GM12878 (cell line): Measurements from ENCODE around the gene TPO. TPM values are rescaled to one million over a fixed set of nuclear protein-coding genes. Genes with fewer than 3 reads are reported as not detected.

Experiments
- ATAC-seq: fragments of 200-7000 bp; cut with Tn5 transposase; 3 replicates; pipeline ENCODE4 v1.9.1; 2020; ENCODE audit warnings: mild to moderate bottlenecking, moderate library complexity
- BruUV-seq: library from RNA; stranded (reverse); fragments of 400-500 nt; replicated peaks from 2 replicates; lab custom pipeline; 2021; lab: Mats Ljungman, UMichigan
- CTCF ChIA-PET: fragments of 300-600 bp; sonication (Branson Sonifier 250); formaldehyde crosslinking; extraction: SDS; loops from one replicate; lab custom pipeline; 2021; ENCODE audit warnings: inconsistent platforms; lab: Yijun Ruan, JAX
- POLR2A ChIA-PET: fragments of 350-600 bp; formaldehyde crosslinking; extraction: SDS; loops from one replicate; lab custom pipeline; 2021; ENCODE audit warnings: inconsistent platforms; lab: Charles Lee
- RAD21 ChIA-PET: fragments of 300-600 bp; sonication (Branson Sonifier 250); formaldehyde crosslinking; loops from one replicate; lab custom pipeline; 2023; ENCODE audit warnings: antibody characterized with exemption; ENCODE audit not compliant: unreplicated experiment; lab: Charles Lee
- SMC1A ChIA-PET: fragments of 300-600 bp; sonication (Branson Sonifier 250); formaldehyde crosslinking; loops from one replicate; lab custom pipeline; 2023; ENCODE audit not compliant: unreplicated experiment, uncharacterized antibody; lab: Charles Lee
- DNase-seq: peaks from one replicate; pipeline ENCODE4 v3.0.0-alpha.2; 2011; ENCODE audit warnings: low read depth, low spot score
- FAIRE-seq: peaks from 3 replicates; lab custom pipeline; 2011; peaks lifted over from hg19 to GRCh38; lab: Jason Lieb, UNC
- H2AFZ ChIP-seq: 2 replicates; pipeline ENCODE4 v1.6.0; 2011; ENCODE audit warnings: low read depth, low read length, control low read depth; ENCODE audit not compliant: control insufficient read depth
- H3K27ac ChIP-seq: 2 replicates; pipeline ENCODE4 v1.5.1; 2011; ENCODE audit warnings: control low read depth; ENCODE audit not compliant: control insufficient read depth, insufficient read depth
- H3K27me3 ChIP-seq, 2 experiments: replicated peaks in 1 of 2; 2 replicates each; pipeline versions ENCODE4 v1.6.0 to v1.6.1; 2011; ENCODE audit warnings: low read length in 1 of 2; ENCODE audit not compliant: control insufficient read depth in 2 of 2, insufficient read depth in 2 of 2
- H3K36me3 ChIP-seq, 2 experiments: 2 replicates each; pipeline ENCODE4 v1.5.1; 2011; ENCODE audit warnings: low read length in 1 of 2; ENCODE audit not compliant: control insufficient read depth in 2 of 2, insufficient read depth in 2 of 2
- H3K4me1 ChIP-seq: 2 replicates; pipeline ENCODE4 v1.6.1; 2011; ENCODE audit warnings: mild to moderate bottlenecking, low read length, moderate library complexity, mixed read lengths; ENCODE audit not compliant: control insufficient read depth, insufficient read depth
- H3K4me2 ChIP-seq: 2 replicates; pipeline ENCODE4 v1.6.0; 2011; ENCODE audit warnings: control low read depth; ENCODE audit not compliant: control insufficient read depth, insufficient read depth
- H3K4me3 ChIP-seq: fragments of 200-600 bp; sonication (generic); 2 replicates; pipeline ENCODE4 v1.5.1; 2016
- H3K79me2 ChIP-seq: 2 replicates; pipeline ENCODE4 v1.6.0; 2011; ENCODE audit warnings: low read length; ENCODE audit not compliant: control insufficient read depth, insufficient read depth
- H3K9ac ChIP-seq: 2 replicates; pipeline ENCODE4 v1.8.0; 2011; ENCODE audit warnings: low read length, control low read depth, mixed read lengths; ENCODE audit not compliant: control insufficient read depth, insufficient read depth
- H3K9me3 ChIP-seq: replicated peaks from 3 replicates; pipeline ENCODE4 v1.5.1; 2011; ENCODE audit warnings: mild to moderate bottlenecking, low read length; ENCODE audit not compliant: control insufficient read depth, insufficient read depth
- H4K20me1 ChIP-seq: 2 replicates; pipeline ENCODE4 v1.6.0; 2011; ENCODE audit not compliant: control insufficient read depth, insufficient read depth
- BCL11A ChIP-seq: IDR thresholded peaks from 2 replicates; pipeline ENCODE4 v1.6.1; 2011; ENCODE audit warnings: low read depth, low read length
- EED ChIP-seq: sonication (generic); IDR thresholded peaks from 2 replicates; pipeline ENCODE4 v1.6.1; 2016; ENCODE audit warnings: antibody characterized with exemption, low read depth
- MEF2A ChIP-seq: IDR thresholded peaks from 2 replicates; pipeline ENCODE4 v1.6.1; 2011; ENCODE audit warnings: low read depth, mild to moderate bottlenecking, low read length, moderate library complexity; ENCODE audit not compliant: insufficient read depth
- NFIC ChIP-seq: IDR thresholded peaks from 2 replicates; pipeline ENCODE4 v1.6.1; 2012; ENCODE audit warnings: low read depth, mild to moderate bottlenecking, inconsistent platforms, low read length, moderate library complexity
- PKNOX1 ChIP-seq: fragments of 450-650 bp; IDR thresholded peaks from 2 replicates; pipeline ENCODE4 v1.6.1; 2016; ENCODE audit warnings: mild to moderate bottlenecking
- SIX5 ChIP-seq: IDR thresholded peaks from 2 replicates; pipeline ENCODE4 v1.6.1; 2011; ENCODE audit warnings: mild to moderate bottlenecking, low read depth, low read length, moderate library complexity; ENCODE audit not compliant: severe bottlenecking
- STAT3 ChIP-seq: IDR thresholded peaks from 2 replicates; pipeline ENCODE4 v1.6.1; 2011; ENCODE audit warnings: low read depth, low read length, improper control_type of control experiment
- TBL1XR1 ChIP-seq: IDR thresholded peaks from 2 replicates; pipeline ENCODE4 v1.6.1; 2012; ENCODE audit warnings: low read depth, low read length, improper control_type of control experiment
- ZBTB11 ChIP-seq: fragments of 450-650 bp; formaldehyde crosslinking; IDR thresholded peaks from 2 replicates; pipeline ENCODE4 v1.5.0; 2022; ENCODE audit warnings: mild to moderate bottlenecking, missing genetic modification characterization
- ZBTB33 ChIP-seq: fragments of 450-650 bp; IDR thresholded peaks from 2 replicates; pipeline ENCODE4 v1.6.1; 2017; ENCODE audit warnings: mild to moderate bottlenecking
- ZBTB40 ChIP-seq: fragments of 450-650 bp; IDR thresholded peaks from 2 replicates; pipeline ENCODE4 v1.6.1; 2016; ENCODE audit warnings: mild to moderate bottlenecking, moderate library complexity, borderline replicate concordance
- ZNF217 ChIP-seq: fragments of 450-650 bp; IDR thresholded peaks from 2 replicates; pipeline ENCODE4 v1.6.1; 2017; ENCODE audit warnings: antibody characterized with exemption, mild to moderate bottlenecking
- WGBS: methylation state at CpG from one replicate; pipeline ENCODE4 v1.1.6; 2016; ENCODE audit warnings: low lambda C conversion rate; ENCODE audit not compliant: insufficient replicate concordance, insufficient coverage; ENCODE audit errors: missing lambda C conversion rate; 5-methylcytosine and 5-hydroxymethylcytosine counted together
- in situ Hi-C: fragments of 300-500 bp; cut with MboI; formaldehyde crosslinking; loops from 9 replicates; pipeline ENCODE4 v1.14.3; 2018; ENCODE audit warnings: mixed read lengths
- intact Hi-C: fragments of 100-400 bp; cut with micrococcal nuclease; formaldehyde crosslinking; loops from one replicate; pipeline ENCODE4 v1.14.2; 2022; ENCODE audit not compliant: unreplicated experiment
- polyA plus RNA-seq, 11 experiments: library from polyadenylated mRNA; depleted of rRNA in 4 of 11; unstranded in 6 of 11; stranded (reverse) in 5 of 11; fragments of >200 nt; fragmentation: Nextera tagmentation in 4 of 11; fragmentation: Illumina TruSeq in 1 of 11; extraction: Ambion mirVana in 4 of 11; extraction: Trizol in 1 of 11; gene quantifications; 1 replicate in 1 of 11; 2 replicates in 10 of 11; pipeline versions ENCODE4 v1.2.1 to v1.2.3, GENCODE V29; 2011 to 2016; ENCODE audit warnings: inconsistent platforms in 2 of 11, missing spikeins in 2 of 11, low read depth in 1 of 11
- total RNA-seq, 4 experiments: library from RNA; depleted of rRNA in 3 of 4; stranded (reverse); fragments of >200 nt in 3 of 4; fragmentation: Illumina TruSeq in 1 of 4; extraction: Trizol in 1 of 4; gene quantifications; 2 replicates each; pipeline versions ENCODE4 v1.2.1 to v1.2.3, GENCODE V29; 2013 to 2021

The TPO gene
- total and polyA plus RNA-seq, 10 of the 15 experiments (the other 5 are each of a cell fraction or from before 2014, with no cell fraction given), result 0.07 to 0.11 TPM; not detected in 8

- ChIA-PET RAD21 (no interaction called here), CTCF (interaction anchor here (0.7 to 1.5 kb wide), 2 partner anchors 829 to 1489 kb away, joined by 3 to 5 read pairs; no protein-coding TSS in a partner anchor), POLR2A (no interaction called here), SMC1A (no interaction called here)
- Histone ChIP-seq H3K9me3 (no peaks in the 10 kb centered on the region), H3K4me1 (no peaks in the 10 kb centered on the region), H4K20me1 (no peaks in the 10 kb centered on the region), H3K4me3 (no peak overlapping the region), H3K36me3 (no peaks in the 10 kb centered on the region), H3K27me3 (no peaks in the 10 kb centered on the region; a peak in 2 of 4 replicates), H3K9ac (no peak overlapping the region), H3K79me2 (no peaks in the 10 kb centered on the region), H3K27ac (no peak overlapping the region), H2AFZ (no peak overlapping the region), H3K4me2 (no peak overlapping the region)
- intact Hi-C loops, result loop anchor here (5.0 to 10.0 kb wide), 3 partner anchors 692 to 1297 kb away; no protein-coding TSS in a partner anchor
- WGBS, result 13% methylated on average over 4 of the region's 4 CpGs
- no TSS peak for BruUV-seq
- TF ChIP-seq NFIC (no peak), MEF2A (no peak), ZBTB11 (CRISPR knock-in tag) (no peak), ZNF217 (no peak), TBL1XR1 (no peak), STAT3 (no peak), ZBTB33 (no peak), SIX5 (no peak), PKNOX1 (no peak), EED (no peak), ZBTB40 (no peak), BCL11A (no peak)
- in situ Hi-C loops, result loop anchor here (10.0 kb wide), 1 partner anchor 690 kb away; no protein-coding TSS in a partner anchor
- ATAC-seq, result no peak
- no peak for DNase-seq
- no peak for FAIRE-seq
Measured at GRCh38 chr2:1544478-1545069, 131.3 kb downstream of the TPO start.
